ENCODE measurements around the gene LRMDA. TPM values are rescaled to one million over a fixed set of nuclear protein-coding genes. Genes with fewer than 3 reads are reported as not detected.

The LRMDA gene
- total and polyA plus RNA-seq, 2 of the 13 experiments (the other 11 are each of a cell fraction or from before 2014, with no cell fraction given), result 13.4 to 22.0 TPM

DNA sequence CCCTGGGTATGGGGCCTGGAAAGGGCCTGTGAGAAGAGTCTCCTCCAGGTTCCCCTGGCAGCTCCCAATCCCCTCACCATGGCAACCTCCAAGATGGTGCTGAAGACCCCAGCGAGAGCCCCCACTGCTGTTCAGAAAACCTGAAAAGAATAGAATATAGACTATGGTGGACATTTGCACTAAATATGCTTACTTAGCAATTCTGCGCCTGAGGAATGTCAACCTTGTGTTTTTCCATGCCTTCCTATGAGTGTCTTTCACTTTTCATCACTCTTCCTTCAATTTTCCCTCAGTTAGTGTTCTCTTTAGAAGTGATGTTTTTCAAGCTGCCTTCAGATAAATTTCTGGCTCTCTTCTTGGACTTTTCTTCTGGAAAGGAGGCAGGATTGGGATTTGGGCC, 589.2 kb downstream of the LRMDA start (continued):
- TF ChIP-seq, protein P1, sequence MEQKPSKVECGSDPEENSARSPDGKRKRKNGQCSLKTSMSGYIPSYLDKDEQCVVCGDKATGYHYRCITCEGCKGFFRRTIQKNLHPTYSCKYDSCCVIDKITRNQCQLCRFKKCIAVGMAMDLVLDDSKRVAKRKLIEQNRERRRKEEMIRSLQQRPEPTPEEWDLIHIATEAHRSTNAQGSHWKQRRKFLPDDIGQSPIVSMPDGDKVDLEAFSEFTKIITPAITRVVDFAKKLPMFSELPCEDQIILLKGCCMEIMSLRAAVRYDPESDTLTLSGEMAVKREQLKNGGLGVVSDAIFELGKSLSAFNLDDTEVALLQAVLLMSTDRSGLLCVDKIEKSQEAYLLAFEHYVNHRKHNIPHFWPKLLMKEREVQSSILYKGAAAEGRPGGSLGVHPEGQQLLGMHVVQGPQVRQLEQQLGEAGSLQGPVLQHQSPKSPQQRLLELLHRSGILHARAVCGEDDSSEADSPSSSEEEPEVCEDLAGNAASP (CRISPR knock-in tag; IDR thresholded peaks at IDR 0.05; ENCODE audit: borderline replicate concordance), result no peak
- peak; percentile 99 for TF ChIP-seq MAFK (conservative IDR thresholded peaks at IDR 0.05 in 1 of 2, IDR thresholded peaks at IDR 0.05 in 1 of 2; ENCODE audit: low read length in 2 of 2)

DNA sequence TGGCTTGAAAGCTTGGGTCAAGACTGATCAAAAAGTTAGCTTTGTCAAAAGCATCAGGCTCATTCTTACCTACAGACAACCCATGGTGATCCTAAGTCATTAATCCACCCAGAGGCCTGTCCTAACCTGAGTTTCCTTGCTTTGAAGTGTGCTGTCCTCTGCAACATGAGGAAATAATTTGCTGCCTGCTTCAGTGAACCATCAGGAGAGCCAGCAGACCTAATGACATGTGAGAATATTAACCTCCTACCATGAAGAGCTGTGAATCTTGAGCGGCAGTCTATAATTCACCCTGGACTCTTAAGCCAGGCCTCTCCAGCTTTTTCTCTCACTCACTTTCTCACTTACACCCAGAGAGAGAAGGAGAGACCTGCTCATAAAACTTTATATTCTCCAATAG, 590.0 kb downstream of the LRMDA start:
- Histone ChIP-seq H3K79me2 (ENCODE audit: insufficient read depth, low read length) (peaks cover 6% of the 10 kb centered on the region), H3K4me1 (ENCODE audit: insufficient read depth, low read length) (peaks cover 53% of the 10 kb centered on the region), H3K27ac (ENCODE audit: extremely low read length, insufficient read depth, low read length) (no peak overlapping the region), H3K9ac (ENCODE audit: insufficient read depth, low read depth, low read length) (no peak overlapping the region), H3K4me3 (replicated peaks in 1 of 3; ENCODE audit: insufficient read depth in 1 of 3, low read depth in 2 of 3, low read length in 3 of 3) (no peak overlapping the region), H3K4me2 (ENCODE audit: low read depth, low read length) (no peak overlapping the region), H3K27me3 (ENCODE audit: control insufficient read depth in 1 of 2, insufficient read depth in 2 of 2, low read length in 2 of 2) (no peaks in the 10 kb centered on the region), H3K9me3 (ENCODE audit: low read length) (no peaks in the 10 kb centered on the region), H2AFZ (ENCODE audit: low read length) (no peak overlapping the region), H4K20me1 (ENCODE audit: insufficient read depth, low read length) (no peaks in the 10 kb centered on the region), H3K36me3 (replicated peaks in 1 of 2; ENCODE audit: control insufficient read depth in 1 of 2, insufficient read depth in 2 of 2, low read length in 2 of 2) (no peaks in the 10 kb centered on the region; a peak in 1 of 5 replicates)
- FAIRE-seq (no peak), ATAC-seq (no peak), DNase-seq (ENCODE audit: low spot score) (no peak)
- CTCF ChIA-PET (ENCODE audit: low intra/inter-chr PET ratio, low total read pairs), result no interaction called here
- in situ Hi-C loops (cut with HindIII; ENCODE audit: extremely low pct_ligation_motif_present, low pct_unique_long_range_greater_than_20kb), result no loop called here
- intact Hi-C loops (cut with micrococcal nuclease; ENCODE audit: unreplicated experiment), result no loop called here
- no TSS peak for BruUV-seq (replicated peaks)
- 100% methylated on average over 1 of the region's 1 CpG for WGBS (ENCODE audit: low lambda C conversion rate)
- TF ChIP-seq YEATS2 (CRISPR knock-in tag; IDR thresholded peaks at IDR 0.05; ENCODE audit: borderline replicate concordance), result no peak
- TF ChIP-seq, protein P2, sequence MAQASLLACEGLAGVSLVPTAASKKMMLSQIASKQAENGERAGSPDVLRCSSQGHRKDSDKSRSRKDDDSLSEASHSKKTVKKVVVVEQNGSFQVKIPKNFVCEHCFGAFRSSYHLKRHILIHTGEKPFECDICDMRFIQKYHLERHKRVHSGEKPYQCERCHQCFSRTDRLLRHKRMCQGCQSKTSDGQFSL (CRISPR knock-in tag; IDR thresholded peaks at IDR 0.05), result no peak
- TF ChIP-seq, protein P3, sequence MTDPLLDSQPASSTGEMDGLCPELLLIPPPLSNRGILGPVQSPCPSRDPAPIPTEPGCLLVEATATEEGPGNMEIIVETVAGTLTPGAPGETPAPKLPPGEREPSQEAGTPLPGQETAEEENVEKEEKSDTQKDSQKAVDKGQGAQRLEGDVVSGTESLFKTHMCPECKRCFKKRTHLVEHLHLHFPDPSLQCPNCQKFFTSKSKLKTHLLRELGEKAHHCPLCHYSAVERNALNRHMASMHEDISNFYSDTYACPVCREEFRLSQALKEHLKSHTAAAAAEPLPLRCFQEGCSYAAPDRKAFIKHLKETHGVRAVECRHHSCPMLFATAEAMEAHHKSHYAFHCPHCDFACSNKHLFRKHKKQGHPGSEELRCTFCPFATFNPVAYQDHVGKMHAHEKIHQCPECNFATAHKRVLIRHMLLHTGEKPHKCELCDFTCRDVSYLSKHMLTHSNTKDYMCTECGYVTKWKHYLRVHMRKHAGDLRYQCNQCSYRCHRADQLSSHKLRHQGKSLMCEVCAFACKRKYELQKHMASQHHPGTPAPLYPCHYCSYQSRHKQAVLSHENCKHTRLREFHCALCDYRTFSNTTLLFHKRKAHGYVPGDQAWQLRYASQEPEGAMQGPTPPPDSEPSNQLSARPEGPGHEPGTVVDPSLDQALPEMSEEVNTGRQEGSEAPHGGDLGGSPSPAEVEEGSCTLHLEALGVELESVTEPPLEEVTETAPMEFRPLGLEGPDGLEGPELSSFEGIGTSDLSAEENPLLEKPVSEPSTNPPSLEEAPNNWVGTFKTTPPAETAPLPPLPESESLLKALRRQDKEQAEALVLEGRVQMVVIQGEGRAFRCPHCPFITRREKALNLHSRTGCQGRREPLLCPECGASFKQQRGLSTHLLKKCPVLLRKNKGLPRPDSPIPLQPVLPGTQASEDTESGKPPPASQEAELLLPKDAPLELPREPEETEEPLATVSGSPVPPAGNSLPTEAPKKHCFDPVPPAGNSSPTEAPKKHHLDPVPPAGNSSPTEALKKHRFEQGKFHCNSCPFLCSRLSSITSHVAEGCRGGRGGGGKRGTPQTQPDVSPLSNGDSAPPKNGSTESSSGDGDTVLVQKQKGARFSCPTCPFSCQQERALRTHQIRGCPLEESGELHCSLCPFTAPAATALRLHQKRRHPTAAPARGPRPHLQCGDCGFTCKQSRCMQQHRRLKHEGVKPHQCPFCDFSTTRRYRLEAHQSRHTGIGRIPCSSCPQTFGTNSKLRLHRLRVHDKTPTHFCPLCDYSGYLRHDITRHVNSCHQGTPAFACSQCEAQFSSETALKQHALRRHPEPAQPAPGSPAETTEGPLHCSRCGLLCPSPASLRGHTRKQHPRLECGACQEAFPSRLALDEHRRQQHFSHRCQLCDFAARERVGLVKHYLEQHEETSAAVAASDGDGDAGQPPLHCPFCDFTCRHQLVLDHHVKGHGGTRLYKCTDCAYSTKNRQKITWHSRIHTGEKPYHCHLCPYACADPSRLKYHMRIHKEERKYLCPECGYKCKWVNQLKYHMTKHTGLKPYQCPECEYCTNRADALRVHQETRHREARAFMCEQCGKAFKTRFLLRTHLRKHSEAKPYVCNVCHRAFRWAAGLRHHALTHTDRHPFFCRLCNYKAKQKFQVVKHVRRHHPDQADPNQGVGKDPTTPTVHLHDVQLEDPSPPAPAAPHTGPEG (CRISPR knock-in tag; IDR thresholded peaks at IDR 0.05), result no peak
- POLR2A ChIA-PET, result no interaction called here

All from HepG2 (cell line).